Measurements from ENCODE around the gene NOS3. TPM values are rescaled to one million over a fixed set of nuclear protein-coding genes. Genes with fewer than 3 reads are reported as not detected.

NOS3 gene
- total RNA-seq, 1 experiment from 2014 or later = 0.30 TPM

DNA sequence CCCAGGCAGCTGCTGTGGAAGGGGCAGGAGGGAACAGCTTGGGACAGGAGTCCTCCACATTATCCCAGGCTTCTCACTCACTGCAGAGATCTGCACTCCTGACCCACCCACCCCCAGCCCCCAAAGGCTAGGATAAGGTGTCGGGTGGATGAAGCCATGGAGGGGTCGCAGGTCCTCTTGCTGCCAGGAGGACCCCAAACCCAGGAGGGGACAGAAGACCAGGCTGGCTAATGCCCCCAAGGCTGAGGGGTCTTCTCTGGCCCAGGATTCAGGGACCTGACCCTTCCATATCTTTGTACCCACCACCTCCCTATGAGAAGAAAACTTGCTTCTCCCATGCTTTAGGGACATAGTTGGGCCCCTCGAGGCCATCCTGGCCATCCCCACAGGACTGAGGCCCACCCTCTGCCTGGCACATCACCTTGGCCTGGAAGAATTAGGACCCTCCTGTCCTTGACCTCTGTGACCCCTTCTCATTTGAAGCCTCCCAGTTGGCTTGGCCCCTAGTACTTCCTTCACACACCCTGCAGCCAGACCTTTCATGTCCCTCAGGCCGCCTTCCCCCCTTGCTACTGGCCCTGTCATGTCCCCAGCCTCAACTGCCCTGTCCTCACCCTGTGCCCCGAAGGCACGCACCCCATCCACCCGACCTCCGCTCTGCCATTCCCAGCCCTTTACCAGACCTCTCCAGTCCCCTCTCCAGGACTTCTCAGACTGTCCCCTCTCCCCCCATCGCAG lies 34.3 kb upstream of the NOS3 start:
- Mint-ChIP-seq H3K9me3 (ENCODE audit: unreplicated experiment) (no peaks in the 10 kb centered on the region), H3K4me3 (ENCODE audit: unreplicated experiment) (no peak overlapping the region), H3K27ac (ENCODE audit: low read depth, unreplicated experiment) (no peak overlapping the region), H3K4me1 (ENCODE audit: insufficient read depth, unreplicated experiment) (no peaks in the 10 kb centered on the region), H3K27me3 (ENCODE audit: insufficient read depth, unreplicated experiment) (peaks cover 11% of the 10 kb centered on the region), H3K36me3 (ENCODE audit: insufficient read depth, unreplicated experiment) (no peaks in the 10 kb centered on the region)
- ChIA-PET CTCF (interaction anchor here (0.8 kb wide), 1 partner anchor 47 kb away, joined by 3 read pairs; no protein-coding TSS in a partner anchor), POLR2A (no interaction called here)
- no TSS peak for BruUV-seq (replicated peaks)
- no peak for TF ChIP-seq CTCF (IDR thresholded peaks at IDR 0.05; ENCODE audit: unreplicated experiment)
- no peak for DNase-seq (ENCODE audit: unreplicated experiment)
- intact Hi-C loops (cut with micrococcal nuclease) = no loop called here

GRCh38 chr7:150957133-150958020 lies 33.4 kb upstream of the NOS3 start:
- no peaks in the 10 kb centered on the region for H3K4me1 Mint-ChIP-seq (ENCODE audit: insufficient read depth, unreplicated experiment)
- CTCF ChIA-PET = interaction anchor here (0.6 to 0.8 kb wide), 3 partner anchors 42 to 59 kb away, joined by 3 read pairs; no protein-coding TSS in a partner anchor
- POLR2A ChIA-PET = no interaction called here
- no peaks in the 10 kb centered on the region for H3K9me3 Mint-ChIP-seq (ENCODE audit: unreplicated experiment)
- intact Hi-C loops (cut with micrococcal nuclease) = no loop called here
- no peak overlapping the region for H3K27ac Mint-ChIP-seq (ENCODE audit: low read depth, unreplicated experiment)
- BruUV-seq (replicated peaks) = no TSS peak
- H3K36me3 Mint-ChIP-seq (ENCODE audit: insufficient read depth, unreplicated experiment) = no peaks in the 10 kb centered on the region
- no peak for DNase-seq (ENCODE audit: unreplicated experiment)
- H3K4me3 Mint-ChIP-seq (ENCODE audit: unreplicated experiment) = no peak overlapping the region
- peaks cover 11% of the 10 kb centered on the region for H3K27me3 Mint-ChIP-seq (ENCODE audit: insufficient read depth, unreplicated experiment)
- no peak for TF ChIP-seq CTCF (IDR thresholded peaks at IDR 0.05; ENCODE audit: unreplicated experiment)

GRCh38 chr7:150958062-150958552 lies 32.7 kb upstream of the NOS3 start:
- BruUV-seq (replicated peaks) = no TSS peak
- DNase-seq (ENCODE audit: unreplicated experiment) = no peak
- intact Hi-C loops (cut with micrococcal nuclease) = no loop called here
- H3K4me3 Mint-ChIP-seq (ENCODE audit: unreplicated experiment) = no peak overlapping the region
- no peak for TF ChIP-seq CTCF (IDR thresholded peaks at IDR 0.05; ENCODE audit: unreplicated experiment)
- no peak overlapping the region for H3K27ac Mint-ChIP-seq (ENCODE audit: low read depth, unreplicated experiment)
- ChIA-PET POLR2A (no interaction called here), CTCF (interaction anchor here (0.6 kb wide), 1 partner anchor 59 kb away, joined by 3 read pairs; no protein-coding TSS in a partner anchor)
- no peaks in the 10 kb centered on the region for H3K36me3 Mint-ChIP-seq (ENCODE audit: insufficient read depth, unreplicated experiment)
- no peaks in the 10 kb centered on the region for H3K9me3 Mint-ChIP-seq (ENCODE audit: unreplicated experiment)
- no peaks in the 10 kb centered on the region for H3K4me1 Mint-ChIP-seq (ENCODE audit: insufficient read depth, unreplicated experiment)
- H3K27me3 Mint-ChIP-seq (ENCODE audit: insufficient read depth, unreplicated experiment) = peaks cover 11% of the 10 kb centered on the region

- no peak for TF ChIP-seq CTCF (IDR thresholded peaks at IDR 0.05; ENCODE audit: unreplicated experiment)
- ChIA-PET POLR2A (no interaction called here), CTCF (interaction anchor here (0.6 to 1.3 kb wide), 2 partner anchors 152 to 918 kb away, joined by 3 read pairs; partner anchors contain the start of gene PRKAG2)
- no peak for DNase-seq (ENCODE audit: unreplicated experiment)
- Mint-ChIP-seq H3K36me3 (ENCODE audit: insufficient read depth, unreplicated experiment) (no peaks in the 10 kb centered on the region), H3K4me3 (ENCODE audit: unreplicated experiment) (no peak overlapping the region), H3K27ac (ENCODE audit: low read depth, unreplicated experiment) (no peak overlapping the region), H3K9me3 (ENCODE audit: unreplicated experiment) (no peaks in the 10 kb centered on the region), H3K4me1 (ENCODE audit: insufficient read depth, unreplicated experiment) (no peaks in the 10 kb centered on the region), H3K27me3 (ENCODE audit: insufficient read depth, unreplicated experiment) (peaks cover 11% of the 10 kb centered on the region)
- intact Hi-C loops (cut with micrococcal nuclease) = no loop called here
- BruUV-seq (replicated peaks) = no TSS peak
Measured at GRCh38 chr7:150958597-150958996, 32.2 kb upstream of the NOS3 start.

All from MCF 10A (cell line).